Measurements from ENCODE around the gene CYP2U1.
"Not testable (repeated sequence)": the region's sequence is repeated elsewhere in the genome, so short reads cannot be mapped to it uniquely, and the experiment has no call there.

CYP2U1 gene

GRCh38 chr4:107930821-107931774 is at the start of gene CYP2U1:
CYP2U1 (plus strand) TSS chr4:107931549; CDS start chr4:107931644, 95 bp downstream.
- DNase-seq (ENCODE audit: low read depth in 2 of 2): peak; percentile 35 to 63

GRCh38 chr4:107885865-107886264 is 45.5 kb upstream of the CYP2U1 start:
- DNase-seq (ENCODE audit: low read depth in 2 of 2): no peak

DNA sequence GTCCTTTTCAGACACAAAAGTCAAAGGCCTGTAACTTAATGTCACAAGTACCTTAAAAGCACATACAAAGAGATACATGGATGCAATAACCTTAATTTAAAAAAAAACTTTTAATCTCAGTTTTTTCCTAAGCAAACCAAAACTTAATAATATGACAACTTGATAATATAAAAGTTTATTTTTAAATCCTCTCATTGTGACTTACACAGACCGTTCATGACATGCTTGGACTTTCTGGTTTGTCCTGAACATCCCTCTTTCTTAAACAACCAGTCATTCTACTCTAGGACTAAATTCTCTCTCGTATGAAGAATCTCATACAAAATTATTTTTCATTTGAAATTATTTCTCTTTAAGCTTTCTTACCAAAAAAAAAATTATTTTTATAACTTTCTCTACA is 43.1 kb upstream of the CYP2U1 start:
- DNase-seq (ENCODE audit: low read depth in 2 of 2): no peak

GRCh38 chr4:107890779-107891178 is 40.6 kb upstream of the CYP2U1 start:
- DNase-seq (ENCODE audit: low read depth in 2 of 2): no peak

DNA sequence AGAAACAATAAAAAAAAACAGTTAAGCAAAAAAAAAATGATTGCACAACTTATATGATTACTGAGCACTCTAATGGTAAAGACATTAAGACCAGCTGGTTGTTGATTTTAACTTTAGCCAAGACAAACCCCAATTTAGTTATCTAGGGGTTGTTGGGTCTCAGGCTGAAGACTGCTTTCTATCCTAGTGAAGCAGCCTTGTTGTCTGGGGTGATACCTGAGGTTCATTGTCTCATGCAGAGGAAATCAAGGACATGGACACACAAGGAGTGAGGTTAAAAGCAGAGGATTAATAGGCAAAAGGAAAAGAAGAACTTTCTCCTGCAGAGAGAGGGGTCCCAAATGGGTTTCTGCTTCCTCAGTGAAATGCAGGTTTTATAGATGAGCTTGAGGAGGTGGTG is 40.0 kb upstream of the CYP2U1 start:
- no peak for DNase-seq (ENCODE audit: low read depth in 2 of 2)

DNA sequence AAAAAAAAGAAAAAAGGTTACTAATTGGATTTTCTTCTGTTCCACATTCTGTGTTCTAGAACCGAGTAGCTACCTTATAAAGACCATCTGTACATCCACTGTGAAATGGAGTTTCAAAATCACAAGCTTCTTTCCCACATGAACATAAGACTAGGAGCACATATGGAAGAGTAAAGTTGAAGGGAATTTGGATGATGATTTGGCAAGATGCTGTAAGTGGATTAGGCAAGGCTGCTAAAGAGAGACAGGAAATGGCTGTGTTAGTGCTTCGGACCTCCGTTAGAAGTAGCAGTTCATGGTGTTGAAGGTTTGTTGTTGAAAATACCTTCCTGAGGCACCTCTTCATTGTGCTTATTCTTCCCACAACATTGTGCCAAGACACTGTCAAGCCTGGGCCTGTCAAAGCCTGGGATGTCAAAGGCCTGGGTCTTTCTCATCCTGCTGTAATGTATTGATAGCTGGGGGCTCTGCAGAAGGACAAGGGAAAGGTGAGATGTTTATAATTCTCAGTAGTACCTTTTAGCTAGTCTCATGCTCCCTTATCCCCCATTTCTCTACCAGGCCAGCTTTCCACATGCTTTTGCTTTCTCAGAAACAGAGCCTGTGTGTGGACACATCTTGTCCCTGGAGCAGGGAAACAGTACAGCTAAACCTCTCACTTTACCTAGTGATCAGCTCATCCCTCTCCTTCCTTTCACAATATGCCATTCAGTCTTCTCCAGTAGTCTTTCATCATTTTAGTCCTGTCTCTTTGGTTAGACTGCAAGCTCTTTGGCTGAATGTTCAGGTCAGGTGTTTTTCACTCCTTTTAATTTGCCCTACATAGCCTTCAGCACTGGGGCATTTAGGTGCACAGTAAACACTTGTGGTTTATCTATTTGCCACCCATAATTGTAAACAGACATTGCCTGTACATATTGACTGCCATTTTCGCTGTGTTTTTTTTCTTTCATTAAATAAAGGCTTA is 37.9 kb upstream of the CYP2U1 start:
- DNase-seq (ENCODE audit: low read depth in 2 of 2): no peak

GRCh38 chr4:107894138-107894603 is 37.2 kb upstream of the CYP2U1 start:
- DNase-seq (ENCODE audit: low read depth in 2 of 2): no peak

DNA sequence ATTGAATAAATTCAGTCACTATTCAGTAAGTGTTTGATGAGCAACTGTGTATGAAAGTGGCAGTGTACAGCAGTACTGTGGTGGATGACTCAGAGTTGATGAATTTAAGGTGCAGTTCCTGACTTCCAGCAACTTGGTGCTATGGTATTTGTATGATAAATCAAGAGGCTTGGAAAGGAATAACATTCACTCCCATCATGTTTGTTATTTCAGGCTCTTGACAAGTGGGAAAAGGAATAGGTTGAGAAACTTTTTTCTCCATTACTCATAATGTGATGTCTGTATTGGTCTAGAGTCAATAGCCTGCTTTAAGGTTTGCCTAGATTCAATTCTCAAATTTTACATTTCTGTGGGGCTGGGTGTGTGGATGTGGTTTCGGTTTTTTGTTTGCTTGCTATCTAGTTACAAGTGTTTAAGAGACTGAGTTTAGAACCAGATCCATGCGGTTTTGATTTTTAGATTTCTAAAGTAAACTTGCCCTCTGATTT is 35.1 kb upstream of the CYP2U1 start:
- no peak for DNase-seq (ENCODE audit: low read depth in 2 of 2)

GRCh38 chr4:107896646-107897045 is 34.7 kb upstream of the CYP2U1 start:
- DNase-seq (ENCODE audit: low read depth in 2 of 2): no peak

- no peak for DNase-seq (ENCODE audit: low read depth in 2 of 2)
Measured at GRCh38 chr4:107897823-107898222, 33.5 kb upstream of the CYP2U1 start.

DNA sequence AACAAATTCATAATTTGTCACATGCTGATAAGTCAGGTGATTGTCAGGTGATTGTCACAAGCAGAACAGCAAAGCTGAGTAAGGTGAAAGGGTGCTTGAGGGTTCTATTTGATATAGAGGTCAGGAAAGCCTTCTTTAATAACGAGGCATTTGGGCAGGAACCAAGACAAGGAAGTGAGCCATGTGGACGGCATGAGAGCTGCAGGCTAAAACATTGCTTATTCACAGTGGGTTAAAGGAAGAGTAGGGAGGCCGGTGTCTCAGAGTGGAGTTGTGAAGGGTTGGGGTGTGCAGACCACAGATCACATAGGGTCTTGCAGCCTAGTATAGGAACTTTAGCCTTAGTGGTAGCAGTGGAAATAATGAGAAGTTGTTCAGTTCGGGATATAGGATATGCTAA is 31.3 kb upstream of the CYP2U1 start:
- DNase-seq (ENCODE audit: low read depth in 2 of 2): no peak

GRCh38 chr4:107900508-107900907 is 30.8 kb upstream of the CYP2U1 start:
- DNase-seq (ENCODE audit: low read depth in 2 of 2): no peak

DNA sequence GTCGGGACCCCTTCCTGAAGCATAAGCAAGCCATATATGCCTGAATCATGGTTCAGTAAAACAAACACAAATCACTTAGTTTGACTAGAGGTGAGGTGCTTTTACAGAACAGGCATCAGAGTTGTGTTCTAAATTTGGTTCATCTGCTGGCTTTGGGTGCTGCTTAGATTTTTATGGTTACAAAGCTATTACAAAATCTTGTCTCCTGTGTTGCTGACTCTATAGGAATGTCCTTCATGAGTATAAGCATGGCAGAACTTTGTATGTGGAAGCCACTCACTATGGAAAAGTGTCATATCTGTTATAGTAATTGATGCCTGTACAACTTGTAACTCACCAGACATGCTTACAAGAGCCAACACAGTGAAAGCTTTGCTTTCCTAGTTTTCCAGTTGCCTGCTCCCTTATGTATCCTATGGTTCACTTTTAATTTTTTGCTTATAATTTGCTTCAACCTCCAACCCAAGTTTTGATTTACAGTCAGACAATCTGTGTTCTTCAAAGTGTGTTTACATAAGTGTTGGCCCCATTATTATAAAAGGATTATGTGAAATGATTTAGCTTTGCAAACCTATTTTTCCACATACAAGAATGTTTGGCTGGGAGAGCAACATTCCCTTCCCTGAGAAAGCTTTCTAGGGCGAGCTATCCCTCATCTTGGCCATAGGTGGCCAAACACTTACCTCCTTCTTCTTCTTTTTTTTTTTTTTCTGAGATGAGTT is 30.0 kb upstream of the CYP2U1 start:
- DNase-seq (ENCODE audit: low read depth in 2 of 2): no peak

- DNase-seq (ENCODE audit: low read depth in 2 of 2): no peak
Measured at GRCh38 chr4:107902715-107903114, 28.6 kb upstream of the CYP2U1 start.

DNA sequence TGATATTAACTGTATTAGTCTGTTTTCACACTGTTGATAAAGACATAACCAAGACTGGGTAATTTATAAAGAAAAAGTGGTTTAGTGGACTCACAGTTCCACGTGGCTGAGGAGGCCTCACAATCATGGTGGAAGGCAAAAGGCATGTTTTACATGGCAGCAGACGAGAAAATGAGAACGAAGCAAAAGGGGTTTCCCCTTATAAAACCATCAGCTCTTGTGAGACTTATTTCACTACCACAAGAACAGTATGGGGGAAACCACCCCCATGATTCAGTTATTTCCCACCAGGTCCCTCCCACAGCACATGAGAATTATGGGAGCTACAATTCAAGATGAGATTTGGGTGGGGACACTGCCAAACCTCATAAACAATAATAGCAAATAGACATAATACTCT is 26.3 kb upstream of the CYP2U1 start:
- DNase-seq (ENCODE audit: low read depth in 2 of 2): not testable (repeated sequence)

- no peak for DNase-seq (ENCODE audit: low read depth in 2 of 2)
Measured at GRCh38 chr4:107906458-107907100, 24.8 kb upstream of the CYP2U1 start.

- no peak for DNase-seq (ENCODE audit: low read depth in 2 of 2)
Measured at GRCh38 chr4:107908377-107908776, 23.0 kb upstream of the CYP2U1 start.

DNA sequence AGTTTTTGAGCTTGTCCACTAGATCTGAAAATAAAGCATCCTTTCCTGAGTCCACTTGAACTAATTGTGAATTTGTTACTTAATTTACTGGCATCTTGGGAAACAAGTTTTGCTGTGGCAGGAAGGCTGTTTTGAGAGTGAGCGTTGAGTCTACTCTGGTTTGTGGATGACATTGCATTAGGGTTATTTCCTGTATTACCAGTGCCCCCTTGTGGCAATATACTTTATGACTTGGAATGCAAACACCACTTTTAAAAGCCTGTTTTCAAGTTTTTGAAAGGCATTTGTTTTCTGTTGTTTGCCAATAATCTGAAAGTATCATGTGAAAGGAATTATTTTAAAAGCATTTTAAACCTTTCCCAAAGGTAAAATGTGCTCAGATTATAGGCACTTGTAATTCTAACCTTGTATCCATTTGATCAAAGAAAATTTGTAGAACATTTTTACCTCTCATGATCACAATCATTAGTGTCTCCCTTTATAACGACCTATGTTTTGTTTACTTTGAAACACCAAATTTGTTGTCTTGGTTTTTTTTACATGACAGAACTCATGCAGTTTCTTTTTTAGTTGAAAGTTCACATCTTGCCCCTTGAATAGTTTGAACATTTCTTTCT is 18.0 kb upstream of the CYP2U1 start:
- no peak for DNase-seq (ENCODE audit: low read depth in 2 of 2)

GRCh38 chr4:107915220-107915619 is 16.1 kb upstream of the CYP2U1 start:
- DNase-seq (ENCODE audit: low read depth in 2 of 2): no peak

DNA sequence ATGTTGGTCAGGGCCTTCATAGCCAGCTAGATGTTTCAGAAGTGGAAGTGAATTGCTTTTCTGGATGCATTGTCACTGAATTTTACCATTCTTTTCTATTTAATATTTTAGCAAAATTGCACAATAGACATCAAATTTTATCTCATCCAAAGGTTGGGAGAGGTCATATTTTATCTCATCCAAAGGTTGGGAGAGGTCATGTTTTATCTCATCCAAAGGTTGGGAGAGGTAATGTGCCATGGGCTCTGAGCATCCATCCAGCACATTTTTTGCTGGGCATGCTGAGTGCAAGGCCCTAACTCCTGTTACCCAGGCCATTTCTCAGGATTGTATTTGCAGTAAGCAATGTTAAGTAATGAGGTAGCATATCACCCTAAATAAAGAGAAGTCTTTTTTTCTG is 14.7 kb upstream of the CYP2U1 start:
- no peak for DNase-seq (ENCODE audit: low read depth in 2 of 2)

Data from stimulated activated CD4-positive, alpha-beta T cell treated with anti-CD3 and anti-CD28 coated beads, Interleukin-15, amount 100 ng/mL, for 48 hours (primary cell).